PC-3 (cell line): Measurements from ENCODE around the gene DLL4. TPM values are rescaled to one million over a fixed set of nuclear protein-coding genes. Genes with fewer than 3 reads are reported as not detected.

ENCODE experiments used
- ATAC-seq: fragments of 200-7000 bp; cut with Tn5 transposase; 2 replicates; pipeline ENCODE4 v1.9.1; 2020; ENCODE audit warnings: mild to moderate bottlenecking, moderate library complexity
- BruUV-seq: library from RNA; stranded (reverse); fragments of 400-500 nt; replicated peaks from 2 replicates; lab custom pipeline; 2021; lab: Mats Ljungman, UMichigan
- CTCF ChIA-PET: fragments of 300-600 bp; sonication (Branson Sonifier 250); formaldehyde crosslinking; loops from one replicate; lab custom pipeline; 2022; ENCODE audit warnings: antibody characterized with exemption; lab: Charles Lee
- POLR2A ChIA-PET: fragments of 300-600 bp; sonication (Branson Sonifier 250); formaldehyde crosslinking; loops from one replicate; lab custom pipeline; 2022; ENCODE audit warnings: antibody characterized with exemption; ENCODE audit not compliant: unreplicated experiment; lab: Charles Lee
- DNase-seq: peaks from one replicate; pipeline ENCODE4 v3.0.0-alpha.2; 2015
- H2AFZ ChIP-seq: fragments of 300-600 bp; sonication (generic); 2 replicates; pipeline ENCODE4 v1.6.0; 2016; ENCODE audit warnings: antibody characterized with exemption, low read length
- H3F3A ChIP-seq: fragments of 300-600 bp; sonication (generic); one replicate; pipeline ENCODE4 v1.6.0; 2017; ENCODE audit warnings: antibody characterized with exemption, low read length, control low read depth, mild to moderate bottlenecking; ENCODE audit not compliant: unreplicated experiment
- H3K27ac ChIP-seq: fragments of 300-600 bp; sonication (generic); 2 replicates; pipeline ENCODE4 v1.5.1; 2016; ENCODE audit warnings: mild to moderate bottlenecking, low read length
- H3K27me3 ChIP-seq: fragments of 300-600 bp; sonication (generic); 2 replicates; pipeline ENCODE4 v1.6.1; 2016; ENCODE audit warnings: low read length, mixed read lengths
- H3K36me3 ChIP-seq: fragments of 300-600 bp; sonication (generic); 2 replicates; pipeline ENCODE4 v1.6.1; 2016; ENCODE audit warnings: low read depth, mixed run types, low read length, mixed read lengths
- H3K4me1 ChIP-seq: fragments of 300-600 bp; sonication (generic); 2 replicates; pipeline ENCODE4 v1.5.1; 2016; ENCODE audit warnings: low read length; ENCODE audit not compliant: insufficient read depth
- H3K4me2 ChIP-seq: fragments of 300-600 bp; sonication (generic); 2 replicates; pipeline ENCODE4 v1.6.0; 2016; ENCODE audit warnings: low read length
- H3K4me3 ChIP-seq: fragments of 300-600 bp; sonication (generic); 2 replicates; pipeline ENCODE4 v1.5.1; 2016; ENCODE audit warnings: mild to moderate bottlenecking, low read length, mixed read lengths
- H3K79me2 ChIP-seq: fragments of 300-600 bp; sonication (generic); 2 replicates; pipeline ENCODE4 v1.6.1; 2017; ENCODE audit warnings: low read length, mixed read lengths
- H3K9ac ChIP-seq: fragments of 300-600 bp; sonication (generic); 2 replicates; pipeline ENCODE4 v1.6.0; 2016; ENCODE audit warnings: mild to moderate bottlenecking, low read length
- H3K9me2 ChIP-seq: fragments of 300-600 bp; sonication (generic); replicated peaks from 2 replicates; pipeline ENCODE4 v1.6.1; 2016; ENCODE audit warnings: mixed run types, low read length, mixed read lengths
- H3K9me3 ChIP-seq: fragments of 300-600 bp; sonication (generic); 2 replicates; pipeline ENCODE4 v1.6.1; 2016; ENCODE audit warnings: low read length, mixed read lengths
- H4K20me1 ChIP-seq: fragments of 300-600 bp; sonication (generic); 2 replicates; pipeline ENCODE4 v1.6.1; 2016; ENCODE audit warnings: low read length, mixed read lengths
- CTCF ChIP-seq: fragments of 300-600 bp; sonication (generic); conservative IDR thresholded peaks from 2 replicates; pipeline ENCODE4 v1.5.1; 2017; ENCODE audit warnings: antibody characterized with exemption, low read depth, mild to moderate bottlenecking, low read length
- EZH2 ChIP-seq: fragments of 300-600 bp; sonication (generic); IDR thresholded peaks from one replicate; pipeline ENCODE4 v1.6.1; 2017; ENCODE audit warnings: antibody characterized with exemption, mild to moderate bottlenecking, low read length; ENCODE audit not compliant: unreplicated experiment
- EZH2phosphoT487 ChIP-seq: fragments of 300-600 bp; sonication (generic); IDR thresholded peaks from 2 replicates; pipeline ENCODE4 v1.6.1; 2018; ENCODE audit warnings: mild to moderate bottlenecking, antibody characterized with exemption, low read length, borderline replicate concordance
- intact Hi-C: fragments of 100-400 bp; cut with micrococcal nuclease; formaldehyde crosslinking; loops from 2 replicates; pipeline ENCODE4 v1.9.0; 2023
- total RNA-seq: library from RNA; depleted of rRNA; stranded (reverse); fragments of >200 nt; gene quantifications from 2 replicates; pipeline ENCODE4 v1.2.3, GENCODE V29; 2014

The DLL4 gene
- total RNA-seq, 1 experiment from 2014 or later: 2.2 TPM

- H3K4me1 ChIP-seq: peaks cover 16% of the 10 kb centered on the region
- POLR2A ChIA-PET: no interaction called here
- no peaks in the 10 kb centered on the region for H3K27me3 ChIP-seq
- DNase-seq: no peak
- no peaks in the 10 kb centered on the region for H3K9me2 ChIP-seq
- H3K4me3 ChIP-seq: no peak overlapping the region
- no peak overlapping the region for H3K27ac ChIP-seq
- H3K9me3 ChIP-seq: no peaks in the 10 kb centered on the region
- H3F3A ChIP-seq: no peaks in the 10 kb centered on the region
- TF ChIP-seq CTCF (no peak), EZH2phosphoT487 (no peak), EZH2 (no peak)
- peaks cover 32% of the 10 kb centered on the region for H3K79me2 ChIP-seq
- no peak overlapping the region; the same call in 1 of the 2 replicates for H2AFZ ChIP-seq
- BruUV-seq: no TSS peak
- CTCF ChIA-PET: interaction anchor here (0.6 to 2.5 kb wide), 7 partner anchors 20 to 198 kb away, joined by 3 to 80 read pairs (median 16); partner anchors contain the start of genes RAD51 and RHOV
- H3K9ac ChIP-seq: peak overlapping the region; percentile 70; the same call in 1 of the 2 replicates
- ATAC-seq: no peak
- no peak overlapping the region; the same call in 1 of the 2 replicates for H3K4me2 ChIP-seq
- peaks cover 10% of the 10 kb centered on the region; the same call in 1 of the 2 replicates for H3K36me3 ChIP-seq
- no peaks in the 10 kb centered on the region; the same call in 1 of the 2 replicates for H4K20me1 ChIP-seq
- intact Hi-C loops: loop anchor here (2.0 to 10.0 kb wide), 3 partner anchors 14 to 298 kb away; partner anchors contain the start of gene KNL1
Observed at GRCh38 chr15:40893019-40893670, 36.0 kb upstream of the DLL4 start.

GRCh38 chr15:40893733-40894680, 35.1 kb upstream of the DLL4 start, which contains the start of gene VPS18:
Gene VPS18, plus strand, starts transcription at chr15:40894450. Its CDS starts 319 bp downstream, at chr15:40894769.
- peak within 1 kb of the TSS; percentile 81 for H3K27ac ChIP-seq
- peak within 1 kb of the TSS; percentile 93 for H3K4me2 ChIP-seq
- no peaks in the 10 kb centered on the region for H3F3A ChIP-seq
- peak within 1 kb of the TSS; percentile 87 for H3K4me3 ChIP-seq
- TF ChIP-seq EZH2phosphoT487: no peak
- peak; percentile 74 for TF ChIP-seq CTCF
- no peaks in the 10 kb centered on the region for H3K27me3 ChIP-seq
- BruUV-seq: no TSS peak
- H3K36me3 ChIP-seq: peaks cover 13% of the 10 kb centered on the region; the same call in 1 of the 2 replicates
- H3K9me3 ChIP-seq: no peaks in the 10 kb centered on the region
- no peaks in the 10 kb centered on the region for H3K9me2 ChIP-seq
- H4K20me1 ChIP-seq: no peaks in the 10 kb centered on the region; the same call in 1 of the 2 replicates
- CTCF ChIA-PET: interaction anchor here (0.6 to 2.6 kb wide), 24 partner anchors 10 to 260 kb away, joined by 3 to 80 read pairs (median 4); partner anchors contain the start of genes DNAJC17, RAD51, RHOV and ZFYVE19
- DNase-seq (peak; percentile 99), ATAC-seq (peak; percentile 92)
- intact Hi-C loops: loop anchor here (1.0 to 10.0 kb wide), 5 partner anchors 15 to 299 kb away; partner anchors contain the start of gene KNL1
- peak within 1 kb of the TSS; percentile 85 for H2AFZ ChIP-seq
- H3K79me2 ChIP-seq: peaks cover 32% of the 10 kb centered on the region
- H3K4me1 ChIP-seq: peaks cover 16% of the 10 kb centered on the region
- POLR2A ChIA-PET: interaction anchor here (0.6 to 0.7 kb wide), 4 partner anchors 42 to 615 kb away, joined by 3 to 4 read pairs (median 4); no protein-coding TSS in a partner anchor
- H3K9ac ChIP-seq: peak within 1 kb of the TSS; percentile 95
